ENCODE results near the gene MVK. TPM values are rescaled to one million over a fixed set of nuclear protein-coding genes. Genes with fewer than 3 reads are reported as not detected.

MVK gene
- total and polyA plus RNA-seq, 3 donors from 2014 or later, result 49.8 to 63.6 (median 63.1) TPM

GRCh38 chr12:109548258-109548657 is 25.3 kb upstream of the MVK start:
- H3K27ac ChIP-seq, result no peak overlapping the region
- H3K27me3 ChIP-seq, result no peaks in the 10 kb centered on the region
- H3K4me1 ChIP-seq, result no peaks in the 10 kb centered on the region
- intact Hi-C loops (cut with DNase I; ENCODE audit: low total_unique reads), result no loop called here
- TF ChIP-seq CTCF (IDR thresholded peaks at IDR 0.05), result no peak
- TF ChIP-seq POLR2A (IDR thresholded peaks at IDR 0.05), result no peak
- no peak overlapping the region for H3K4me3 ChIP-seq
- WGBS, 2 donors, result 90 to 94% methylated on average over 3 to 4 of the region's 4 CpGs
- no peaks in the 10 kb centered on the region for H3K9me3 ChIP-seq
- no peak for DNase-seq
- no peaks in the 10 kb centered on the region for H3K36me3 ChIP-seq (ENCODE audit: low read depth, missing control alignments)

GRCh38 chr12:109549613-109550270 is 23.9 kb upstream of the MVK start:
- 50 to 55% methylated on average over 13 to 15 of the region's 15 CpGs for WGBS, 2 donors
- H3K4me1 ChIP-seq, result peaks cover 3% of the 10 kb centered on the region
- intact Hi-C loops (cut with DNase I; ENCODE audit: low total_unique reads), result no loop called here
- no peaks in the 10 kb centered on the region for H3K36me3 ChIP-seq (ENCODE audit: low read depth, missing control alignments)
- H3K27me3 ChIP-seq, result no peaks in the 10 kb centered on the region
- no peaks in the 10 kb centered on the region for H3K9me3 ChIP-seq
- no peak overlapping the region for H3K27ac ChIP-seq
- H3K4me3 ChIP-seq, result no peak overlapping the region
- no peak for DNase-seq
- TF ChIP-seq CTCF (IDR thresholded peaks at IDR 0.05) (no peak), POLR2A (IDR thresholded peaks at IDR 0.05) (no peak)

- Histone ChIP-seq H3K9me3 (no peaks in the 10 kb centered on the region), H3K4me1 (peaks cover 3% of the 10 kb centered on the region), H3K27ac (no peak overlapping the region), H3K36me3 (ENCODE audit: low read depth, missing control alignments) (no peaks in the 10 kb centered on the region), H3K27me3 (no peaks in the 10 kb centered on the region), H3K4me3 (no peak overlapping the region)
- intact Hi-C loops (cut with DNase I; ENCODE audit: low total_unique reads), result no loop called here
- DNase-seq, result no peak
- no peak for TF ChIP-seq POLR2A (IDR thresholded peaks at IDR 0.05)
- 66 to 69% methylated on average over 8 to 12 of the region's 12 CpGs for WGBS, 2 donors
These were observed 23.3 kb upstream of the MVK start for GRCh38 chr12:109550281-109550680.

GRCh38 chr12:109551108-109551507 is 22.5 kb upstream of the MVK start:
- no peak overlapping the region for H3K27ac ChIP-seq
- TF ChIP-seq POLR2A (IDR thresholded peaks at IDR 0.05) (no peak), CTCF (IDR thresholded peaks at IDR 0.05) (no peak)
- H3K36me3 ChIP-seq (ENCODE audit: low read depth, missing control alignments), result no peaks in the 10 kb centered on the region
- WGBS, 2 donors, result 94 to 97% methylated on average over 6 of the region's 6 CpGs
- DNase-seq, result no peak
- intact Hi-C loops (cut with DNase I; ENCODE audit: low total_unique reads), result no loop called here
- no peak overlapping the region for H3K4me3 ChIP-seq
- H3K27me3 ChIP-seq, result no peaks in the 10 kb centered on the region
- H3K9me3 ChIP-seq, result no peaks in the 10 kb centered on the region
- peaks cover 3% of the 10 kb centered on the region for H3K4me1 ChIP-seq

- intact Hi-C loops (cut with DNase I; ENCODE audit: low total_unique reads), result no loop called here
- H3K9me3 ChIP-seq, result no peaks in the 10 kb centered on the region
- no peak for DNase-seq
- no peaks in the 10 kb centered on the region for H3K27me3 ChIP-seq
- TF ChIP-seq CTCF (IDR thresholded peaks at IDR 0.05) (no peak), POLR2A (IDR thresholded peaks at IDR 0.05) (no peak)
- no peak overlapping the region for H3K27ac ChIP-seq
- H3K36me3 ChIP-seq (ENCODE audit: low read depth, missing control alignments), result no peaks in the 10 kb centered on the region
- H3K4me3 ChIP-seq, result no peak overlapping the region
- peaks cover 3% of the 10 kb centered on the region for H3K4me1 ChIP-seq
- 63 to 72% methylated on average over 4 of the region's 4 CpGs for WGBS, 2 donors
These were observed 20.6 kb upstream of the MVK start for GRCh38 chr12:109552971-109553370.
